ENCODE measurements around the gene GFRA4.

GFRA4 gene

GRCh38 chr20:3658716-3659491 lies 4.3 kb downstream of the GFRA4 start:
- Histone ChIP-seq H3K27me3 (replicated peaks; ENCODE audit: control insufficient read depth, insufficient read depth, low read length) (peaks cover 52% of the 10 kb centered on the region), H3K9ac (ENCODE audit: low read length) (no peak overlapping the region), H3K4me3 (ENCODE audit: low read length) (no peak overlapping the region), H3K4me1 (ENCODE audit: control insufficient read depth, insufficient read depth, low read length) (no peaks in the 10 kb centered on the region), H3K9me3 (ENCODE audit: control insufficient read depth, low read length) (no peaks in the 10 kb centered on the region), H3K36me3 (ENCODE audit: control insufficient read depth, insufficient read depth, low read length, severe bottlenecking) (no peaks in the 10 kb centered on the region)
- DNase-seq (ENCODE audit: low read depth), result no peak

- no peaks in the 10 kb centered on the region for H3K9me3 ChIP-seq (ENCODE audit: control insufficient read depth, low read length)
- peaks cover 49% of the 10 kb centered on the region for H3K27me3 ChIP-seq (replicated peaks; ENCODE audit: control insufficient read depth, insufficient read depth, low read length)
- no peaks in the 10 kb centered on the region for H3K36me3 ChIP-seq (ENCODE audit: control insufficient read depth, insufficient read depth, low read length, severe bottlenecking)
- DNase-seq (ENCODE audit: low read depth), result no peak
- H3K4me3 ChIP-seq (ENCODE audit: low read length), result no peak overlapping the region
- H3K9ac ChIP-seq (ENCODE audit: low read length), result no peak overlapping the region
- no peaks in the 10 kb centered on the region for H3K4me1 ChIP-seq (ENCODE audit: control insufficient read depth, insufficient read depth, low read length)
Measured at GRCh38 chr20:3658019-3658715, 5.0 kb downstream of the GFRA4 start.

GRCh38 chr20:3655131-3655405 lies 8.1 kb downstream of the GFRA4 start:
- Histone ChIP-seq H3K36me3 (ENCODE audit: control insufficient read depth, insufficient read depth, low read length, severe bottlenecking) (peaks cover 3% of the 10 kb centered on the region), H3K4me3 (ENCODE audit: low read length) (no peak overlapping the region)
- DNase-seq (ENCODE audit: low read depth), result no peak

GRCh38 chr20:3654326-3655130 lies 8.7 kb downstream of the GFRA4 start:
- H3K36me3 ChIP-seq (ENCODE audit: control insufficient read depth, insufficient read depth, low read length, severe bottlenecking), result peaks cover 5% of the 10 kb centered on the region
- no peaks in the 10 kb centered on the region for H3K4me1 ChIP-seq (ENCODE audit: control insufficient read depth, insufficient read depth, low read length)
- no peak overlapping the region for H3K9ac ChIP-seq (ENCODE audit: low read length)
- H3K27me3 ChIP-seq (replicated peaks; ENCODE audit: control insufficient read depth, insufficient read depth, low read length), result peaks cover 27% of the 10 kb centered on the region
- no peak overlapping the region for H3K4me3 ChIP-seq (ENCODE audit: low read length)
- no peak for DNase-seq (ENCODE audit: low read depth)
- H3K9me3 ChIP-seq (ENCODE audit: control insufficient read depth, low read length), result no peaks in the 10 kb centered on the region

More at GRCh38 chr20:3655131-3655405, 8.1 kb downstream of the GFRA4 start:
- Histone ChIP-seq H3K27me3 (replicated peaks; ENCODE audit: control insufficient read depth, insufficient read depth, low read length) (peaks cover 33% of the 10 kb centered on the region), H3K9me3 (ENCODE audit: control insufficient read depth, low read length) (no peaks in the 10 kb centered on the region), H3K4me1 (ENCODE audit: control insufficient read depth, insufficient read depth, low read length) (no peaks in the 10 kb centered on the region), H3K9ac (ENCODE audit: low read length) (no peak overlapping the region)

- no peak for DNase-seq (ENCODE audit: low read depth)
- Histone ChIP-seq H3K9ac (ENCODE audit: low read length) (no peak overlapping the region), H3K4me1 (ENCODE audit: control insufficient read depth, insufficient read depth, low read length) (no peaks in the 10 kb centered on the region), H3K36me3 (ENCODE audit: control insufficient read depth, insufficient read depth, low read length, severe bottlenecking) (peaks cover 11% of the 10 kb centered on the region), H3K9me3 (ENCODE audit: control insufficient read depth, low read length) (no peaks in the 10 kb centered on the region), H3K27me3 (replicated peaks; ENCODE audit: control insufficient read depth, insufficient read depth, low read length) (peaks cover 21% of the 10 kb centered on the region), H3K4me3 (ENCODE audit: low read length) (no peak overlapping the region)
Measured at GRCh38 chr20:3653921-3654320, 9.3 kb downstream of the GFRA4 start.

- no peaks in the 10 kb centered on the region for H3K9me3 ChIP-seq (ENCODE audit: control insufficient read depth, low read length)
- peaks cover 14% of the 10 kb centered on the region for H3K36me3 ChIP-seq (ENCODE audit: control insufficient read depth, insufficient read depth, low read length, severe bottlenecking)
- H3K27me3 ChIP-seq (replicated peaks; ENCODE audit: control insufficient read depth, insufficient read depth, low read length), result peaks cover 12% of the 10 kb centered on the region
- H3K4me3 ChIP-seq (ENCODE audit: low read length), result no peak overlapping the region
- DNase-seq (ENCODE audit: low read depth), result no peak
- no peaks in the 10 kb centered on the region for H3K4me1 ChIP-seq (ENCODE audit: control insufficient read depth, insufficient read depth, low read length)
- H3K9ac ChIP-seq (ENCODE audit: low read length), result no peak overlapping the region
Measured at GRCh38 chr20:3652676-3653596, 10.3 kb downstream of the GFRA4 start.

- Histone ChIP-seq H3K9ac (ENCODE audit: low read length) (no peak overlapping the region), H3K27me3 (replicated peaks; ENCODE audit: control insufficient read depth, insufficient read depth, low read length) (peaks cover 4% of the 10 kb centered on the region), H3K4me3 (ENCODE audit: low read length) (no peak overlapping the region), H3K36me3 (ENCODE audit: control insufficient read depth, insufficient read depth, low read length, severe bottlenecking) (peaks cover 14% of the 10 kb centered on the region), H3K9me3 (ENCODE audit: control insufficient read depth, low read length) (no peaks in the 10 kb centered on the region), H3K4me1 (ENCODE audit: control insufficient read depth, insufficient read depth, low read length) (no peaks in the 10 kb centered on the region)
- DNase-seq (ENCODE audit: low read depth), result no peak
Measured at GRCh38 chr20:3652221-3652620, 11.0 kb downstream of the GFRA4 start.

- Histone ChIP-seq H3K27me3 (replicated peaks; ENCODE audit: control insufficient read depth, insufficient read depth, low read length) (peaks cover 4% of the 10 kb centered on the region), H3K4me3 (ENCODE audit: low read length) (no peak overlapping the region), H3K9me3 (ENCODE audit: control insufficient read depth, low read length) (no peaks in the 10 kb centered on the region), H3K9ac (ENCODE audit: low read length) (no peak overlapping the region), H3K4me1 (ENCODE audit: control insufficient read depth, insufficient read depth, low read length) (no peaks in the 10 kb centered on the region), H3K36me3 (ENCODE audit: control insufficient read depth, insufficient read depth, low read length, severe bottlenecking) (peaks cover 14% of the 10 kb centered on the region)
- DNase-seq (ENCODE audit: low read depth), result no peak
Measured at GRCh38 chr20:3651204-3651962, 11.8 kb downstream of the GFRA4 start.

GRCh38 chr20:3648951-3649350 lies 14.2 kb downstream of the GFRA4 start:
- DNase-seq (ENCODE audit: low read depth), result no peak
- no peak overlapping the region for H3K9ac ChIP-seq (ENCODE audit: low read length)
- no peak overlapping the region for H3K4me3 ChIP-seq (ENCODE audit: low read length)
- H3K36me3 ChIP-seq (ENCODE audit: control insufficient read depth, insufficient read depth, low read length, severe bottlenecking), result peaks cover 36% of the 10 kb centered on the region
- no peaks in the 10 kb centered on the region for H3K9me3 ChIP-seq (ENCODE audit: control insufficient read depth, low read length)
- no peaks in the 10 kb centered on the region for H3K4me1 ChIP-seq (ENCODE audit: control insufficient read depth, insufficient read depth, low read length)
- H3K27me3 ChIP-seq (replicated peaks; ENCODE audit: control insufficient read depth, insufficient read depth, low read length), result no peaks in the 10 kb centered on the region

- Histone ChIP-seq H3K9ac (ENCODE audit: low read length) (no peak overlapping the region), H3K4me3 (ENCODE audit: low read length) (no peak overlapping the region), H3K36me3 (ENCODE audit: control insufficient read depth, insufficient read depth, low read length, severe bottlenecking) (peaks cover 36% of the 10 kb centered on the region), H3K4me1 (ENCODE audit: control insufficient read depth, insufficient read depth, low read length) (no peaks in the 10 kb centered on the region), H3K9me3 (ENCODE audit: control insufficient read depth, low read length) (no peaks in the 10 kb centered on the region), H3K27me3 (replicated peaks; ENCODE audit: control insufficient read depth, insufficient read depth, low read length) (no peaks in the 10 kb centered on the region)
- DNase-seq (ENCODE audit: low read depth), result no peak
Measured at GRCh38 chr20:3647473-3647872, 15.7 kb downstream of the GFRA4 start.

Measured in adipocyte (in vitro differentiated cells).